Retinal pigment epithelial cell (primary cell): Measurements from ENCODE around the gene KDM1A.
A peak's percentile ranks its signal among the peaks of the same experiment; 100 is the strongest.

Experiments used
- DNase-seq: peaks from one replicate; pipeline ENCODE4 v3.0.0-alpha.2; 2010; ENCODE audit warnings: low read depth
- H3K4me3 ChIP-seq: 2 replicates; pipeline ENCODE4 v1.5.1; 2011; ENCODE audit warnings: mild to moderate bottlenecking, low read length, control low read depth, moderate library complexity
- TF ChIP-seq, protein P1 (sequence below): conservative IDR thresholded peaks from 2 replicates; pipeline ENCODE4 v1.5.1; 2011; ENCODE audit warnings: low read depth, low read length, control low read depth, inconsistent platforms

KDM1A gene

GRCh38 chr1:23074012-23074411 lies 54.7 kb downstream of the KDM1A start:
- DNase-seq, result no peak
- TF ChIP-seq, protein P1, sequence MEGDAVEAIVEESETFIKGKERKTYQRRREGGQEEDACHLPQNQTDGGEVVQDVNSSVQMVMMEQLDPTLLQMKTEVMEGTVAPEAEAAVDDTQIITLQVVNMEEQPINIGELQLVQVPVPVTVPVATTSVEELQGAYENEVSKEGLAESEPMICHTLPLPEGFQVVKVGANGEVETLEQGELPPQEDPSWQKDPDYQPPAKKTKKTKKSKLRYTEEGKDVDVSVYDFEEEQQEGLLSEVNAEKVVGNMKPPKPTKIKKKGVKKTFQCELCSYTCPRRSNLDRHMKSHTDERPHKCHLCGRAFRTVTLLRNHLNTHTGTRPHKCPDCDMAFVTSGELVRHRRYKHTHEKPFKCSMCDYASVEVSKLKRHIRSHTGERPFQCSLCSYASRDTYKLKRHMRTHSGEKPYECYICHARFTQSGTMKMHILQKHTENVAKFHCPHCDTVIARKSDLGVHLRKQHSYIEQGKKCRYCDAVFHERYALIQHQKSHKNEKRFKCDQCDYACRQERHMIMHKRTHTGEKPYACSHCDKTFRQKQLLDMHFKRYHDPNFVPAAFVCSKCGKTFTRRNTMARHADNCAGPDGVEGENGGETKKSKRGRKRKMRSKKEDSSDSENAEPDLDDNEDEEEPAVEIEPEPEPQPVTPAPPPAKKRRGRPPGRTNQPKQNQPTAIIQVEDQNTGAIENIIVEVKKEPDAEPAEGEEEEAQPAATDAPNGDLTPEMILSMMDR, result no peak

DNA sequence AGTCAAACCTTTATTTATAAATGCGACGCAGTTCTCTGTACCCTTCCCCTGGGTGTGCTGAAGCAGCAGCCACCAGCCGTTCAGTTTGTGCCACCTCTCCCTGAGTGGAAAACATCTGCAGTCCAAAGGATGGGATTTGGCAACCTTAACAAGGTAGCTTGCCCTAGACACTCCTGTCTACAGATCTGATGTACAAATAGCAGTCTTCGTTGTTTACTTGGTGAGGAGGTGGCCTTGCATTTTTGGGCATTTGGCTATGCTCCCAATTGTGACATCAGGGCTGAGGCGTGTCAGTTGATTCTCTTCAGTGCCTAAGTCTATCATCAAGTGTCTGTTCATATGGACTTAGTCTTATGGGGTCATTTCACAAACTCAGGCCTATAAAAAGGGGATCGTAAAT lies 59.8 kb downstream of the KDM1A start:
- no peak overlapping the region for H3K4me3 ChIP-seq
- TF ChIP-seq, protein P1, result no peak
- no peak for DNase-seq

More at GRCh38 chr1:23074012-23074411, 54.7 kb downstream of the KDM1A start:
- H3K4me3 ChIP-seq, result no peak overlapping the region

DNA sequence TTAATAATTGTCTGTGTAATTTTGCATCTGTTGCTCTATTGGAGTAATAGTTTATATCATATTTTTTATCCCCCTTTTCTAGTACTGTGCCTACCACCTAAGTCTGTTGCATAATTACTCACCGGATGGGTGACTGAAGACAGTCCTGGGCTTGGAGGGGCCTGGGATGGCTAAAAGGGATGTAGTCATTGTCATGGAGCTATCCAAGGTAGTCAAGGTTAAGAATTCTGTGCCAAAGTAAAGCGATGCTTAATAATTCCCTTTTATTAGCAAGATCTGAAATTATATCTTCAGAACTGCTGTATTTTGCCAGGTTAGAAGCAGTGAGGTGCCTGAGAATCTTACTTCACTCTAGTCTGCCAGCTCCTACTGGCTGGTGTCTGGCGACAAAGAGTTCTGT lies 61.6 kb downstream of the KDM1A start:
- TF ChIP-seq, protein P1, result no peak
- H3K4me3 ChIP-seq, result no peak overlapping the region
- no peak for DNase-seq

DNA sequence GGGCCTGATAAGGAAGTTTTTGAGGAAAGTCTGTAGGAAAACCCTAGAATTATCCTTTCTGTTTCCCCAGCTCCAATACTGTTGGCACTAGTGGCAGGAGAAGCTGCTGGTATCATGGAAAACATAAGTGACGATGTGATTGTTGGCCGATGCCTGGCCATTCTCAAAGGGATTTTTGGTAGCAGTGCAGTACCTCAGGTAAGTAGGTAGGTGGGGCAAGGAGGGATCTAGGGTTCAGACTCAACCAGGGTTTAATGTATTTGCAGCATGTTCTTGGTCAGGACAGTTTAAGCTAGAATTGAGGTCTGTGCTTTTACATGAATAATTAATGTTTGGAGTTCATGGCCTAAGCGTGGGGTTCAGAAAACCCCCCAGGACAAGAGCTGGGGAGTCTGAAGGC lies 62.1 kb downstream of the KDM1A start:
- no peak overlapping the region for H3K4me3 ChIP-seq
- no peak for DNase-seq
- TF ChIP-seq, protein P1, result peak; percentile 47

GRCh38 chr1:23083714-23084480 lies 64.6 kb downstream of the KDM1A start:
- no peak overlapping the region for H3K4me3 ChIP-seq
- no peak for DNase-seq
- TF ChIP-seq, protein P1, result no peak

DNA sequence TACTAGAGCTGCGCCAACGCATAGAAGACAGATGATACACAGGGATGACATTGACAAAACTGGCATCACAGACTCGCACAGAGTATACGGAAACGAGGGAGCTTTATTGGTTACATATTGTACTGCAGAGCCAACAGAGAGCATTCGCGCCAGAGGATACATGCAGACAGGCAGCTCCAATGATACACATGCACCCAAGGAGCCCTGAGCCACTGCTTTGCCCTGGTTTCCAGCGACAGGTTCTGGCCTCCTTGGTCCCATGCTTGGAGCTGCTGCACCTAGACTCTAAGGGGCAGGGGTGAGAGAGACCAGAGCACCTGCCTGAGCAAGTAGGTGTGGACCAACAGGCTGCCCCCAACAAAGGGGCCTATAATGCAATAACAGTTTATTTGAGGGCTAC lies 65.6 kb downstream of the KDM1A start:
- DNase-seq, result no peak
- H3K4me3 ChIP-seq, result no peak overlapping the region
- TF ChIP-seq, protein P1, result no peak

DNA sequence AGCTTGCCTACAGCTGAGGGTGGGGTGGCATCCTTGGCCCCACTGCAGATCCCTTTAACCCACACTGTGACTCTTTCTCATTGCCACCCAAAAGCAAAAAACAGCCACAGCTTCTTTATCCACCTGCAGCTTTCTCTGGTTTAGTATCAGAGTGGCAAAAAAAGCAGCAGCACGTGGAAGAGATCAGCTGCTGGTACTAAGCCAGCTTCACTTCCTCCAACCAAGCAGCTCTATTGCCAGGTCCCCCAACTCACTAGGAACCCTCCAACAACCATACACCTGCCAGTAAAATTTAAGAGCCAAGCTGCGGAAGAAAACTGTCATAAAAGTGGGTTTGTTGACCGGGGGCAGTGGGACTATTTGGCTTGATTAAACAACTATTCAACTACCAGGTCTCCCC lies 66.4 kb downstream of the KDM1A start:
- no peak for DNase-seq
- TF ChIP-seq, protein P1, result no peak
- no peak overlapping the region for H3K4me3 ChIP-seq
